Stomach (tissue), 4 donors: ENCODE measurements around the gene MAPK9.

ENCODE experiments used
- POLR2AphosphoS5 ChIP-seq, 3 donors: sonication (generic); formaldehyde crosslinking; IDR thresholded peaks; one replicate each; pipeline ENCODE4 v1.6.1; 2016; ENCODE audit warnings: antibody characterized with exemption in 3 of 3
- TF ChIP-seq, protein P1 (sequence below), 7 experiments: fragments of 450-650 bp in 4 of 7; fragments of 200-600 bp in 3 of 7; sonication (generic) in 3 of 7; IDR thresholded peaks; one replicate each; pipeline ENCODE4 v1.5.1; 2016 to 2019; ENCODE audit warnings: antibody characterized with exemption in 7 of 7, control low read depth in 2 of 7, mild to moderate bottlenecking in 1 of 7

DNA sequence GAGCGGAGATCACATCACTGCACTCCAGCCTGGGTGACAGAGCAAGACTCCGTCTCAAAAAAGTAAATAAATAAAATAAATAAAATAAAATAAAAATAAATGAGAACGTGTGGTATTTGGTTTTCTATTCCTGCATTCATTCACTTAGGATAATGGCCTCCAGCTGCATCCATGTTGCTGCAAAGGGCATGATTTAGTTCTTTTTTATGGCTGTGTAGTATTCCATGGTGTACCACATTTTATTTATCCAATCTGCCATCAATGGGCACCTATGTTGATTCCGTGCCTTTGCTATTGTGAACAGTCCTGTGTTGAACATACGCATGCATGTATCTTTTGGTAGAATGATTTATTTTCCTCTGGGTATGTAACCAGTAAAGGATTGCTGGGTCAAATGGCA is 74.1 kb downstream of the MAPK9 start:
- TF ChIP-seq, protein P1, sequence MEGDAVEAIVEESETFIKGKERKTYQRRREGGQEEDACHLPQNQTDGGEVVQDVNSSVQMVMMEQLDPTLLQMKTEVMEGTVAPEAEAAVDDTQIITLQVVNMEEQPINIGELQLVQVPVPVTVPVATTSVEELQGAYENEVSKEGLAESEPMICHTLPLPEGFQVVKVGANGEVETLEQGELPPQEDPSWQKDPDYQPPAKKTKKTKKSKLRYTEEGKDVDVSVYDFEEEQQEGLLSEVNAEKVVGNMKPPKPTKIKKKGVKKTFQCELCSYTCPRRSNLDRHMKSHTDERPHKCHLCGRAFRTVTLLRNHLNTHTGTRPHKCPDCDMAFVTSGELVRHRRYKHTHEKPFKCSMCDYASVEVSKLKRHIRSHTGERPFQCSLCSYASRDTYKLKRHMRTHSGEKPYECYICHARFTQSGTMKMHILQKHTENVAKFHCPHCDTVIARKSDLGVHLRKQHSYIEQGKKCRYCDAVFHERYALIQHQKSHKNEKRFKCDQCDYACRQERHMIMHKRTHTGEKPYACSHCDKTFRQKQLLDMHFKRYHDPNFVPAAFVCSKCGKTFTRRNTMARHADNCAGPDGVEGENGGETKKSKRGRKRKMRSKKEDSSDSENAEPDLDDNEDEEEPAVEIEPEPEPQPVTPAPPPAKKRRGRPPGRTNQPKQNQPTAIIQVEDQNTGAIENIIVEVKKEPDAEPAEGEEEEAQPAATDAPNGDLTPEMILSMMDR (IDR thresholded peaks at IDR 0.05), result no peak
- no peak for TF ChIP-seq POLR2AphosphoS5 (IDR thresholded peaks at IDR 0.05)
